Gastrocnemius medialis (tissue), 4 donors: ENCODE results near the gene LCE6A. TPM values are rescaled to one million over a fixed set of nuclear protein-coding genes. Genes with fewer than 3 reads are reported as not detected.

Source experiments
- ATAC-seq, 2 donors: fragments of 150-250 bp; one replicate each; pipeline ENCODE4 v1.9.1; 2016
- DNase-seq, 2 donors: peaks; one replicate each; pipeline ENCODE4 v3.0.0-alpha.2; 2019
- H3K27ac ChIP-seq, 4 donors: fragments of 200-600 bp; sonication (generic); 1 replicate in 1 of 4; 2 replicates in 3 of 4; pipeline ENCODE4 v1.5.1; 2016 to 2018; ENCODE audit warnings: mild to moderate bottlenecking in 2 of 4, moderate library complexity in 1 of 4
- H3K27me3 ChIP-seq, 3 donors: fragments of 200-600 bp; sonication (generic) in 2 of 3; 1 replicate in 1 of 3; 2 replicates in 2 of 3; pipeline versions ENCODE4 v1.5.1 to v1.6.0; 2016 to 2019; ENCODE audit warnings: mild to moderate bottlenecking in 1 of 3, moderate library complexity in 1 of 3
- H3K36me3 ChIP-seq, 2 donors: fragments of 200-600 bp; sonication (generic) in 1 of 2; one replicate each; pipeline ENCODE4 v1.5.1; 2017 to 2018
- H3K4me1 ChIP-seq, 2 donors: fragments of 200-600 bp; sonication (generic) in 1 of 2; one replicate each; pipeline ENCODE4 v1.5.1; 2016 to 2017; ENCODE audit warnings: mild to moderate bottlenecking in 2 of 2
- H3K4me3 ChIP-seq, 4 donors: fragments of 200-600 bp; sonication (generic) in 3 of 4; 1 replicate in 1 of 4; 2 replicates in 3 of 4; pipeline ENCODE4 v1.5.1; 2016 to 2019; ENCODE audit warnings: mild to moderate bottlenecking in 2 of 4
- H3K9me3 ChIP-seq, 3 donors: fragments of 200-600 bp; sonication (generic) in 2 of 3; 1 replicate in 1 of 3; 2 replicates in 2 of 3; pipeline ENCODE4 v1.5.1; 2016 to 2019
- CTCF ChIP-seq, 5 experiments: fragments of 450-650 bp in 3 of 5; fragments of 200-600 bp in 2 of 5; sonication (generic) in 2 of 5; IDR thresholded peaks in 4 of 5; conservative IDR thresholded peaks in 1 of 5; 1 replicate in 4 of 5; 2 replicates in 1 of 5; pipeline ENCODE4 v1.5.1; 2016 to 2019; ENCODE audit warnings: antibody characterized with exemption in 5 of 5, mild to moderate bottlenecking in 3 of 5, moderate library complexity in 3 of 5
- POLR2A ChIP-seq, 2 donors: fragments of 450-650 bp; IDR thresholded peaks; one replicate each; pipeline ENCODE4 v1.6.1; 2017; ENCODE audit warnings: antibody characterized with exemption in 2 of 2, mild to moderate bottlenecking in 2 of 2, moderate library complexity in 2 of 2
- in situ Hi-C, 4 donors: fragments of 200-750 bp; cut with MboI; loops; one replicate each; pipeline versions ENCODE4 v1.15.0 to v1.8.0; 2017; ENCODE audit warnings: low sequenced_read_pairs in 4 of 4
- intact Hi-C: fragments of 100-400 bp; cut with DNase I; formaldehyde crosslinking; loops from one replicate; pipeline ENCODE4 v1.15.1; 2023; ENCODE audit warnings: low total_unique reads
- total RNA-seq, 4 donors: library from RNA; depleted of rRNA; stranded (reverse); fragments of >200 nt; gene quantifications; one replicate each; pipeline versions ENCODE4 v1.1.0 to v1.2.3, GENCODE V29; 2016

LCE6A gene
- total RNA-seq, 4 donors from 2014 or later, result not detected

GRCh38 chr1:152884506-152884905, 41.9 kb downstream of the LCE6A start:
- Histone ChIP-seq H3K27me3 (no peaks in the 10 kb centered on the region), H3K27ac (no peak overlapping the region), H3K4me3 (no peak overlapping the region), H3K36me3 (no peaks in the 10 kb centered on the region), H3K9me3 (no peaks in the 10 kb centered on the region), H3K4me1 (no peaks in the 10 kb centered on the region)
- in situ Hi-C loops (no loop called here), intact Hi-C loops (no loop called here)
- ATAC-seq, result no peak
- DNase-seq, result no peak
- TF ChIP-seq POLR2A (IDR thresholded peaks at IDR 0.05), result no peak
- TF ChIP-seq CTCF (IDR thresholded peaks at IDR 0.05 in 4 of 5, conservative IDR thresholded peaks at IDR 0.05 in 1 of 5), result no peak

GRCh38 chr1:152884966-152885624, 42.4 kb downstream of the LCE6A start:
- TF ChIP-seq POLR2A (IDR thresholded peaks at IDR 0.05) (no peak), CTCF (IDR thresholded peaks at IDR 0.05 in 4 of 5, conservative IDR thresholded peaks at IDR 0.05 in 1 of 5) (no peak)
- intact Hi-C loops, result no loop called here
- no peaks in the 10 kb centered on the region for H3K9me3 ChIP-seq
- in situ Hi-C loops, result no loop called here
- no peaks in the 10 kb centered on the region for H3K27me3 ChIP-seq
- ATAC-seq (no peak), DNase-seq (no peak)
- no peak overlapping the region for H3K4me3 ChIP-seq
- no peaks in the 10 kb centered on the region for H3K36me3 ChIP-seq
- H3K4me1 ChIP-seq, result no peaks in the 10 kb centered on the region
- no peak overlapping the region for H3K27ac ChIP-seq

- intact Hi-C loops (no loop called here), in situ Hi-C loops (no loop called here)
- Histone ChIP-seq H3K36me3 (no peaks in the 10 kb centered on the region), H3K27ac (no peak overlapping the region), H3K4me3 (no peak overlapping the region), H3K4me1 (no peaks in the 10 kb centered on the region), H3K27me3 (no peaks in the 10 kb centered on the region), H3K9me3 (no peaks in the 10 kb centered on the region)
- TF ChIP-seq POLR2A (IDR thresholded peaks at IDR 0.05), result no peak
- no peak for TF ChIP-seq CTCF (IDR thresholded peaks at IDR 0.05 in 4 of 5, conservative IDR thresholded peaks at IDR 0.05 in 1 of 5)
- no peak for ATAC-seq
- DNase-seq, result no peak
Observed at GRCh38 chr1:152886085-152886484, 43.4 kb downstream of the LCE6A start.

GRCh38 chr1:152886758-152887409, 44.2 kb downstream of the LCE6A start:
- in situ Hi-C loops (no loop called here), intact Hi-C loops (no loop called here)
- no peak for ATAC-seq
- no peaks in the 10 kb centered on the region for H3K36me3 ChIP-seq
- H3K4me1 ChIP-seq, result no peaks in the 10 kb centered on the region
- no peak for TF ChIP-seq POLR2A (IDR thresholded peaks at IDR 0.05)
- TF ChIP-seq CTCF (IDR thresholded peaks at IDR 0.05 in 4 of 5, conservative IDR thresholded peaks at IDR 0.05 in 1 of 5), result no peak
- no peak overlapping the region for H3K4me3 ChIP-seq
- DNase-seq, result no peak
- H3K27me3 ChIP-seq, result no peaks in the 10 kb centered on the region
- no peak overlapping the region for H3K27ac ChIP-seq
- H3K9me3 ChIP-seq, result no peaks in the 10 kb centered on the region
